Activated naive CD8-positive, alpha-beta T cell treated with anti-CD3 and anti-CD28 coated beads, Interleukin-2, amount 10 ng/mL, durations not matched to agents 7 days and 5 days (primary cell): ENCODE data around the gene KIF5B. TPM values are rescaled to one million over a fixed set of nuclear protein-coding genes. Genes with fewer than 3 reads are reported as not detected.

Experiments
- ATAC-seq: fragments of 150-1000 bp; cut with Tn5 transposase; one replicate; pipeline ENCODE4 v1.10.0; 2021; ENCODE audit warnings: low read depth, moderate library complexity
- POLR2A ChIA-PET: fragments of 350-600 bp; sonication (Branson Sonifier 250); formaldehyde crosslinking; loops from one replicate; lab custom pipeline; 2021; ENCODE audit warnings: antibody characterized with exemption; lab: Charles Lee
- DNase-seq: peaks from one replicate; pipeline ENCODE4 v3.0.0; 2021
- H3K27ac Mint-ChIP-seq: one replicate; pipeline ENCODE4 v1.8.0; 2022; ENCODE audit warnings: mild to moderate bottlenecking, mixed read lengths
- H3K27me3 Mint-ChIP-seq: one replicate; pipeline ENCODE4 v1.8.0; 2022; ENCODE audit warnings: mild to moderate bottlenecking, moderate library complexity, mixed read lengths
- H3K36me3 Mint-ChIP-seq: one replicate; pipeline ENCODE4 v1.8.0; 2021; ENCODE audit warnings: mild to moderate bottlenecking, mixed read lengths
- H3K4me1 Mint-ChIP-seq: one replicate; pipeline ENCODE4 v1.8.0; 2021; ENCODE audit warnings: mixed read lengths
- H3K4me3 Mint-ChIP-seq: one replicate; pipeline ENCODE4 v1.8.0; 2022; ENCODE audit warnings: mild to moderate bottlenecking, moderate library complexity, mixed read lengths
- H3K9me3 Mint-ChIP-seq: one replicate; pipeline ENCODE4 v1.8.0; 2021; ENCODE audit warnings: mixed read lengths
- total RNA-seq, 2 experiments: library from RNA; stranded (reverse); gene quantifications; one replicate each; pipeline ENCODE4 v1.2.3, GENCODE V29; 2021

KIF5B gene
- total RNA-seq, 2 experiments from 2014 or later = 58.2 to 59.4 TPM

- Mint-ChIP-seq H3K27ac (no peak overlapping the region), H3K4me3 (no peak overlapping the region), H3K4me1 (peaks cover 21% of the 10 kb centered on the region), H3K27me3 (no peaks in the 10 kb centered on the region), H3K9me3 (peaks cover 2% of the 10 kb centered on the region), H3K36me3 (peaks cover 8% of the 10 kb centered on the region)
- ATAC-seq (no peak), DNase-seq (no peak)
- POLR2A ChIA-PET = no interaction called here
Observed at GRCh38 chr10:31959461-31960173, 96.6 kb downstream of the KIF5B start.

Other genes with a start within 250 kb of the KIF5B start
- gene ARHGAP12, start 127.6 kb downstream of the KIF5B start, total RNA-seq = 10 to 100 TPM; 15.0 to 15.9 TPM